SK-N-MC (cell line): ENCODE measurements around the gene TAOK2.

ENCODE experiments used
- DNase-seq: peaks from one replicate; pipeline ENCODE4 v3.0.0-alpha.2; 2011; ENCODE audit warnings: low read depth, low spot score
- H3K27ac ChIP-seq: fragments of 200-600 bp; sonication (generic); 2 replicates; pipeline ENCODE4 v1.5.1; 2016; ENCODE audit warnings: mixed run types
- H3K36me3 ChIP-seq: fragments of 200-600 bp; sonication (generic); 2 replicates; pipeline ENCODE4 v1.6.1; 2017; ENCODE audit warnings: antibody characterized with exemption, low read length, mixed read lengths; ENCODE audit not compliant: insufficient read depth
- H3K4me3 ChIP-seq: fragments of 200-600 bp; sonication (generic); 2 replicates; pipeline ENCODE4 v1.5.1; 2016
- H3K9ac ChIP-seq: fragments of 200-600 bp; sonication (generic); 2 replicates; pipeline ENCODE4 v1.8.0; 2017; ENCODE audit warnings: mixed run types, mixed read lengths; ENCODE audit not compliant: insufficient read length
- H3K9me3 ChIP-seq: fragments of 200-600 bp; sonication (generic); 2 replicates; pipeline ENCODE4 v1.6.1; 2017; ENCODE audit warnings: low read depth, mild to moderate bottlenecking, antibody characterized with exemption, low read length, moderate library complexity, mixed read lengths
- EZH2 ChIP-seq: fragments of 200-600 bp; sonication (generic); IDR thresholded peaks from one replicate; pipeline ENCODE4 v1.6.1; 2017; ENCODE audit warnings: antibody characterized with exemption
- FOXP2 ChIP-seq: optimal IDR thresholded peaks from 2 replicates; pipeline ENCODE3; 2011; ENCODE audit warnings: mild to moderate bottlenecking, moderate library complexity; ENCODE audit not compliant: insufficient read depth; ENCODE audit errors: extremely low read length, control extremely low read depth
- POLR2AphosphoS5 ChIP-seq: IDR thresholded peaks from 2 replicates; pipeline ENCODE4 v1.6.1; 2012; ENCODE audit warnings: mild to moderate bottlenecking, low read depth, low read length, borderline replicate concordance

TAOK2 gene

GRCh38 chr16:30026449-30026848 lies 52.8 kb downstream of the TAOK2 start:
- H3K9ac ChIP-seq, result no peak overlapping the region
- H3K9me3 ChIP-seq, result no peaks in the 10 kb centered on the region
- H3K27ac ChIP-seq, result no peak overlapping the region
- no peak overlapping the region for H3K4me3 ChIP-seq
- TF ChIP-seq EZH2, result no peak
- H3K36me3 ChIP-seq, result no peaks in the 10 kb centered on the region
- no peak for DNase-seq

- no peaks in the 10 kb centered on the region for H3K36me3 ChIP-seq
- H3K27ac ChIP-seq, result no peak overlapping the region
- H3K9ac ChIP-seq, result no peak overlapping the region
- no peak overlapping the region for H3K4me3 ChIP-seq
- no peaks in the 10 kb centered on the region for H3K9me3 ChIP-seq
- TF ChIP-seq POLR2AphosphoS5, result no peak
- TF ChIP-seq FOXP2, result no peak
- TF ChIP-seq EZH2, result no peak
- no peak for DNase-seq
Observed at GRCh38 chr16:30027588-30028437, 54.1 kb downstream of the TAOK2 start.

- TF ChIP-seq EZH2 (no peak), FOXP2 (no peak), POLR2AphosphoS5 (no peak)
- DNase-seq, result no peak
- Histone ChIP-seq H3K36me3 (no peaks in the 10 kb centered on the region), H3K4me3 (no peak overlapping the region), H3K27ac (no peak overlapping the region), H3K9me3 (no peaks in the 10 kb centered on the region), H3K9ac (no peak overlapping the region)
Observed at GRCh38 chr16:30028438-30029076, 54.9 kb downstream of the TAOK2 start.

- H3K9ac ChIP-seq, result no peak overlapping the region
- H3K27ac ChIP-seq, result no peak overlapping the region
- no peak overlapping the region for H3K4me3 ChIP-seq
Observed at GRCh38 chr16:30030011-30030685, 56.5 kb downstream of the TAOK2 start.

GRCh38 chr16:30030841-30031413 lies 57.3 kb downstream of the TAOK2 start, which contains the start of gene TLCD3B:
Gene TLCD3B, minus strand, starts transcription at chr16:30031271. Its CDS starts 744 bp downstream, at chr16:30030527.
- DNase-seq, result no peak
- Histone ChIP-seq H3K9me3 (no peaks in the 10 kb centered on the region), H3K4me3 (no peak within 1 kb of the TSS), H3K9ac (no peak within 1 kb of the TSS), H3K27ac (no peak within 1 kb of the TSS), H3K36me3 (no peaks in the 10 kb centered on the region)
- no peak for TF ChIP-seq FOXP2
- TF ChIP-seq POLR2AphosphoS5, result no peak
- TF ChIP-seq EZH2, result no peak

More at GRCh38 chr16:30030011-30030685, 56.5 kb downstream of the TAOK2 start:
- no peaks in the 10 kb centered on the region for H3K36me3 ChIP-seq
- no peaks in the 10 kb centered on the region for H3K9me3 ChIP-seq
- no peak for TF ChIP-seq EZH2
- no peak for TF ChIP-seq POLR2AphosphoS5
- no peak for TF ChIP-seq FOXP2
- DNase-seq, result no peak

- Histone ChIP-seq H3K36me3 (no peaks in the 10 kb centered on the region), H3K4me3 (no peak overlapping the region), H3K9ac (no peak overlapping the region), H3K9me3 (no peaks in the 10 kb centered on the region), H3K27ac (no peak overlapping the region)
- no peak for DNase-seq
- TF ChIP-seq FOXP2 (no peak), EZH2 (no peak), POLR2AphosphoS5 (no peak)
Observed at GRCh38 chr16:30031477-30031918, 57.8 kb downstream of the TAOK2 start.

GRCh38 chr16:30032083-30032819 lies 58.6 kb downstream of the TAOK2 start:
- H3K9ac ChIP-seq, result no peak overlapping the region
- H3K9me3 ChIP-seq, result no peaks in the 10 kb centered on the region
- TF ChIP-seq POLR2AphosphoS5, result no peak
- TF ChIP-seq FOXP2, result no peak
- no peak for TF ChIP-seq EZH2
- DNase-seq, result peak; percentile 35
- H3K4me3 ChIP-seq, result no peak overlapping the region
- H3K27ac ChIP-seq, result no peak overlapping the region
- no peaks in the 10 kb centered on the region for H3K36me3 ChIP-seq
